Gastrocnemius medialis (tissue), 4 donors: ENCODE results near the gene NPRL2. TPM values are rescaled to one million over a fixed set of nuclear protein-coding genes. Genes with fewer than 3 reads are reported as not detected.

Experiments used
- ATAC-seq, 2 donors: fragments of 150-250 bp; one replicate each; pipeline ENCODE4 v1.9.1; 2016
- DNase-seq, 2 donors: peaks; one replicate each; pipeline ENCODE4 v3.0.0-alpha.2; 2019
- H3K27ac ChIP-seq, 4 donors: fragments of 200-600 bp; sonication (generic); 1 replicate in 1 of 4; 2 replicates in 3 of 4; pipeline ENCODE4 v1.5.1; 2016 to 2018; ENCODE audit warnings: mild to moderate bottlenecking in 2 of 4, moderate library complexity in 1 of 4
- H3K27me3 ChIP-seq, 3 donors: fragments of 200-600 bp; sonication (generic) in 2 of 3; 1 replicate in 1 of 3; 2 replicates in 2 of 3; pipeline versions ENCODE4 v1.5.1 to v1.6.0; 2016 to 2019; ENCODE audit warnings: mild to moderate bottlenecking in 1 of 3, moderate library complexity in 1 of 3
- H3K36me3 ChIP-seq, 2 donors: fragments of 200-600 bp; sonication (generic) in 1 of 2; one replicate each; pipeline ENCODE4 v1.5.1; 2017 to 2018
- H3K4me1 ChIP-seq, 2 donors: fragments of 200-600 bp; sonication (generic) in 1 of 2; one replicate each; pipeline ENCODE4 v1.5.1; 2016 to 2017; ENCODE audit warnings: mild to moderate bottlenecking in 2 of 2
- H3K4me3 ChIP-seq, 4 donors: fragments of 200-600 bp; sonication (generic) in 3 of 4; 1 replicate in 1 of 4; 2 replicates in 3 of 4; pipeline ENCODE4 v1.5.1; 2016 to 2019; ENCODE audit warnings: mild to moderate bottlenecking in 2 of 4
- H3K9me3 ChIP-seq, 3 donors: fragments of 200-600 bp; sonication (generic) in 2 of 3; 1 replicate in 1 of 3; 2 replicates in 2 of 3; pipeline ENCODE4 v1.5.1; 2016 to 2019
- CTCF ChIP-seq, 5 experiments: fragments of 450-650 bp in 3 of 5; fragments of 200-600 bp in 2 of 5; sonication (generic) in 2 of 5; IDR thresholded peaks in 4 of 5; conservative IDR thresholded peaks in 1 of 5; 1 replicate in 4 of 5; 2 replicates in 1 of 5; pipeline ENCODE4 v1.5.1; 2016 to 2019; ENCODE audit warnings: antibody characterized with exemption in 5 of 5, mild to moderate bottlenecking in 3 of 5, moderate library complexity in 3 of 5
- POLR2A ChIP-seq, 2 donors: fragments of 450-650 bp; IDR thresholded peaks; one replicate each; pipeline ENCODE4 v1.6.1; 2017; ENCODE audit warnings: antibody characterized with exemption in 2 of 2, mild to moderate bottlenecking in 2 of 2, moderate library complexity in 2 of 2
- in situ Hi-C, 4 donors: fragments of 200-750 bp; cut with MboI; loops; one replicate each; pipeline versions ENCODE4 v1.15.0 to v1.8.0; 2017; ENCODE audit warnings: low sequenced_read_pairs in 4 of 4
- intact Hi-C: fragments of 100-400 bp; cut with DNase I; formaldehyde crosslinking; loops from one replicate; pipeline ENCODE4 v1.15.1; 2023; ENCODE audit warnings: low total_unique reads
- total RNA-seq, 4 donors: library from RNA; depleted of rRNA; stranded (reverse); fragments of >200 nt; gene quantifications; one replicate each; pipeline versions ENCODE4 v1.1.0 to v1.2.3, GENCODE V29; 2016

Gene NPRL2
- total RNA-seq, 4 donors from 2014 or later, result 14.1 to 26.2 (median 23.1) TPM

- in situ Hi-C loops, result loop anchor here in 1 of 4 donors (25.0 kb wide), 1 partner anchor 186 kb away; no protein-coding TSS in a partner anchor
- no peak for TF ChIP-seq POLR2A (IDR thresholded peaks at IDR 0.05)
- no peak for TF ChIP-seq CTCF (IDR thresholded peaks at IDR 0.05 in 4 of 5, conservative IDR thresholded peaks at IDR 0.05 in 1 of 5)
- H3K27ac ChIP-seq, result peak overlapping the region; percentile 86 to 97 (median 90)
- peaks cover 40 to 54% of the 10 kb centered on the region in 2 donors for H3K4me1 ChIP-seq
- no peaks in the 10 kb centered on the region for H3K9me3 ChIP-seq
- peaks cover 0 to 39% of the 10 kb centered on the region in 2 donors for H3K36me3 ChIP-seq
- H3K27me3 ChIP-seq, result no peaks in the 10 kb centered on the region
- DNase-seq (no peak), ATAC-seq (no peak)
- intact Hi-C loops, result loop anchor here (10.0 kb wide), 1 partner anchor 1043 kb away; the partner anchor contains the start of gene RBM15B
- peak overlapping the region; percentile 64 to 91 (median 76) for H3K4me3 ChIP-seq
Observed at GRCh38 chr3:50351323-50351697, 735 bp upstream of the NPRL2 start.

- H3K4me1 ChIP-seq, result peaks cover 28 to 51% of the 10 kb centered on the region in 2 donors
- intact Hi-C loops, result loop anchor here (10.0 kb wide), 1 partner anchor 1045 kb away; the partner anchor contains the start of gene RBM15B
Observed at GRCh38 chr3:50350213-50350526, 405 bp downstream of the NPRL2 start.

GRCh38 chr3:50347187-50347813 lies 3.3 kb downstream of the NPRL2 start:
- H3K4me1 ChIP-seq, result peaks cover 23 to 45% of the 10 kb centered on the region in 2 donors
- ATAC-seq (no peak), DNase-seq (peak in 1 of 2 donors; percentile 51)
- intact Hi-C loops (loop anchor here (1.0 kb wide), 2 partner anchors 41 to 195 kb away; no protein-coding TSS in a partner anchor), in situ Hi-C loops (loop anchor here in 3 of 4 donors (5.0 to 10.0 kb wide), 3 partner anchors 195 to 200 kb away; no protein-coding TSS in a partner anchor)
- H3K4me3 ChIP-seq, result no peak overlapping the region
- TF ChIP-seq POLR2A (IDR thresholded peaks at IDR 0.05), result no peak
- TF ChIP-seq CTCF (IDR thresholded peaks at IDR 0.05 in 4 of 5, conservative IDR thresholded peaks at IDR 0.05 in 1 of 5), result peak in 4 of 5 experiments; percentile 52 to 62 (median 58)
- H3K27ac ChIP-seq, result peak overlapping the region in 3 of 4 donors; percentile 7 to 14 (median 12)
- no peaks in the 10 kb centered on the region for H3K27me3 ChIP-seq
- H3K9me3 ChIP-seq, result no peaks in the 10 kb centered on the region
- H3K36me3 ChIP-seq, result peaks cover 0 to 11% of the 10 kb centered on the region in 2 donors

More at GRCh38 chr3:50350213-50350526, 405 bp downstream of the NPRL2 start:
- ATAC-seq (no peak), DNase-seq (no peak)
- Histone ChIP-seq H3K4me3 (peak overlapping the region; percentile 64 to 91 (median 76)), H3K36me3 (peaks cover 0 to 33% of the 10 kb centered on the region in 2 donors), H3K27ac (peak overlapping the region; percentile 86 to 97 (median 90)), H3K27me3 (no peaks in the 10 kb centered on the region), H3K9me3 (no peaks in the 10 kb centered on the region)
- in situ Hi-C loops, result loop anchor here in 1 of 4 donors (25.0 kb wide), 1 partner anchor 187 kb away; no protein-coding TSS in a partner anchor
- TF ChIP-seq CTCF (IDR thresholded peaks at IDR 0.05 in 4 of 5, conservative IDR thresholded peaks at IDR 0.05 in 1 of 5) (no peak), POLR2A (IDR thresholded peaks at IDR 0.05) (no peak)

- intact Hi-C loops (no loop called here), in situ Hi-C loops (loop anchor here in 3 of 4 donors (5.0 to 10.0 kb wide), 3 partner anchors 197 to 202 kb away; no protein-coding TSS in a partner anchor)
- no peak within 1 kb of the TSS for H3K27ac ChIP-seq
- no peaks in the 10 kb centered on the region for H3K9me3 ChIP-seq
- peaks cover 11 to 41% of the 10 kb centered on the region in 2 donors for H3K4me1 ChIP-seq
- TF ChIP-seq POLR2A (IDR thresholded peaks at IDR 0.05), result no peak
- no peak for TF ChIP-seq CTCF (IDR thresholded peaks at IDR 0.05 in 4 of 5, conservative IDR thresholded peaks at IDR 0.05 in 1 of 5)
- no peak for DNase-seq
- no peak for ATAC-seq
- H3K4me3 ChIP-seq, result peak within 1 kb of the TSS; percentile 17 to 40 (median 21)
- no peaks in the 10 kb centered on the region for H3K27me3 ChIP-seq
- H3K36me3 ChIP-seq, result peaks cover 0 to 11% of the 10 kb centered on the region in 2 donors
Observed at GRCh38 chr3:50345586-50346234, 4.9 kb downstream of the NPRL2 start, which contains the start of gene ZMYND10. ZMYND10 (minus strand) TSS chr3:50345732; CDS start chr3:50345579, 153 bp downstream.
